Measurements from ENCODE around the gene PAX5. TPM values are rescaled to one million over a fixed set of nuclear protein-coding genes. Genes with fewer than 3 reads are reported as not detected.

Gene PAX5
- total RNA-seq, 1 donor from 2014 or later = 0.39 TPM

- Mint-ChIP-seq H3K4me3 (no peak overlapping the region), H3K36me3 (ENCODE audit: low read depth) (no peaks in the 10 kb centered on the region), H3K9me3 (peaks cover 13% of the 10 kb centered on the region), H3K27ac (no peak overlapping the region), H3K27me3 (ENCODE audit: insufficient read depth) (no peaks in the 10 kb centered on the region), H3K4me1 (ENCODE audit: low read depth) (no peaks in the 10 kb centered on the region)
- intact Hi-C loops (cut with micrococcal nuclease) = no loop called here
- no peak for DNase-seq (ENCODE audit: low spot score)
Observed at GRCh38 chr9:36794461-36794860, 239.6 kb downstream of the PAX5 start.

GRCh38 chr9:36793277-36793676 is 240.8 kb downstream of the PAX5 start:
- intact Hi-C loops (cut with micrococcal nuclease) = no loop called here
- H3K4me1 Mint-ChIP-seq (ENCODE audit: low read depth) = no peaks in the 10 kb centered on the region
- no peaks in the 10 kb centered on the region for H3K36me3 Mint-ChIP-seq (ENCODE audit: low read depth)
- no peak overlapping the region for H3K27ac Mint-ChIP-seq
- H3K27me3 Mint-ChIP-seq (ENCODE audit: insufficient read depth) = no peaks in the 10 kb centered on the region
- peaks cover 13% of the 10 kb centered on the region for H3K9me3 Mint-ChIP-seq
- no peak for DNase-seq (ENCODE audit: low spot score)
- no peak overlapping the region for H3K4me3 Mint-ChIP-seq

GRCh38 chr9:36791222-36791950 is 242.7 kb downstream of the PAX5 start:
- no peaks in the 10 kb centered on the region for H3K36me3 Mint-ChIP-seq (ENCODE audit: low read depth)
- H3K27ac Mint-ChIP-seq = no peak overlapping the region
- H3K9me3 Mint-ChIP-seq = peaks cover 13% of the 10 kb centered on the region
- no peak overlapping the region for H3K4me3 Mint-ChIP-seq
- no peak for DNase-seq (ENCODE audit: low spot score)
- H3K27me3 Mint-ChIP-seq (ENCODE audit: insufficient read depth) = no peaks in the 10 kb centered on the region
- intact Hi-C loops (cut with micrococcal nuclease) = no loop called here
- no peaks in the 10 kb centered on the region for H3K4me1 Mint-ChIP-seq (ENCODE audit: low read depth)

GRCh38 chr9:36789886-36790285 is 244.2 kb downstream of the PAX5 start:
- H3K4me3 Mint-ChIP-seq = no peak overlapping the region
- no peaks in the 10 kb centered on the region for H3K27me3 Mint-ChIP-seq (ENCODE audit: insufficient read depth)
- no peak overlapping the region for H3K27ac Mint-ChIP-seq
- H3K36me3 Mint-ChIP-seq (ENCODE audit: low read depth) = no peaks in the 10 kb centered on the region
- peaks cover 13% of the 10 kb centered on the region for H3K9me3 Mint-ChIP-seq
- no peaks in the 10 kb centered on the region for H3K4me1 Mint-ChIP-seq (ENCODE audit: low read depth)
- intact Hi-C loops (cut with micrococcal nuclease) = no loop called here
- DNase-seq (ENCODE audit: low spot score) = no peak

GRCh38 chr9:36788534-36788933 is 245.5 kb downstream of the PAX5 start:
- DNase-seq (ENCODE audit: low spot score) = no peak
- Mint-ChIP-seq H3K4me3 (no peak overlapping the region), H3K4me1 (ENCODE audit: low read depth) (no peaks in the 10 kb centered on the region), H3K36me3 (ENCODE audit: low read depth) (no peaks in the 10 kb centered on the region), H3K27ac (no peak overlapping the region), H3K27me3 (ENCODE audit: insufficient read depth) (no peaks in the 10 kb centered on the region), H3K9me3 (peaks cover 13% of the 10 kb centered on the region)
- intact Hi-C loops (cut with micrococcal nuclease) = no loop called here

- H3K4me3 Mint-ChIP-seq = no peak overlapping the region
- H3K4me1 Mint-ChIP-seq (ENCODE audit: low read depth) = no peaks in the 10 kb centered on the region
- no peak for DNase-seq (ENCODE audit: low spot score)
- peaks cover 8% of the 10 kb centered on the region for H3K9me3 Mint-ChIP-seq
- no peaks in the 10 kb centered on the region for H3K36me3 Mint-ChIP-seq (ENCODE audit: low read depth)
- intact Hi-C loops (cut with micrococcal nuclease) = no loop called here
- peaks cover 2% of the 10 kb centered on the region for H3K27me3 Mint-ChIP-seq (ENCODE audit: insufficient read depth)
- no peak overlapping the region for H3K27ac Mint-ChIP-seq
Observed at GRCh38 chr9:36787709-36788108, 246.4 kb downstream of the PAX5 start.

Other genes with a start within 250 kb of the PAX5 start
- 22.1 and 26.0 TPM in 2 replicates for gene ZCCHC7, start 86.3 kb upstream of the PAX5 start, total RNA-seq

Data from activated T-helper 1 cell treated with anti-CD3 and anti-CD28 coated beads, Interleukin-12 subunit alpha, Interleukin-12 subunit beta, Interleukin-2, Interleukin-4 antibody, amounts not matched to agents 30 ng/mL and 10 ng/mL and 1 ng/mL, durations not matched to agents 14 hours and 24 hours and 36 hours (primary cell).